ENCODE results near the gene ARHGAP21.

ARHGAP21 gene

DNA sequence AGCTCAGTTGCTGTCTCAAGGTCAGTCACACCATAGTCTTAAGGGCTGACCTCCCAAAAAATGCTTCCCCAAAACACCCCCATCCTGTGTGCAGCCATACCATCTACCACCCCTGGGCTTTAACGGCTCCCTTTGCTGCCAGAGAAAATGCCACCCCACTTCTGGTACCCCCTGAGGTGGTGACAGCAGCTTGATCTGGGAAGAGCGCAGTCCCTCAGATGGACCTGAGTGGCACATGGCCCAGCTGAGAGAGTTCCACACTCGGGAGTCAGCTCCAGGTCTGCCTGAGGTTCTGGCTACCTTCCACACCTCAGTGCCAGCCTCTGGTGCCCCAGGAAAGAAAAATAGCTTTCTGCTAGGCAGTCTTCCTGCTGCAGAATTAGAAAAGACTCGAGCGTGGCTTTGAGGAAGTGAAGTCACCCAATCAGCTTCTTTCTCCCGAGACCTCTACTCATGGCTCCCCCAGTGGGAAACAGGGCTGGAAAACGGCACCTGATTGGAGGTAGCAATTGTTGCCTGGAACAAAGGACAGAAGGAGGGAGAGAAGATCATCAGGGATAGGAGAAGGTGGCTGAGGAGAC lies 151.7 kb downstream of the ARHGAP21 start:
- no peak for DNase-seq

- no peak for DNase-seq
These were observed 152.8 kb downstream of the ARHGAP21 start for GRCh38 chr10:24570658-24571426.

GRCh38 chr10:24569828-24570657 lies 153.6 kb downstream of the ARHGAP21 start:
- DNase-seq: no peak

DNA sequence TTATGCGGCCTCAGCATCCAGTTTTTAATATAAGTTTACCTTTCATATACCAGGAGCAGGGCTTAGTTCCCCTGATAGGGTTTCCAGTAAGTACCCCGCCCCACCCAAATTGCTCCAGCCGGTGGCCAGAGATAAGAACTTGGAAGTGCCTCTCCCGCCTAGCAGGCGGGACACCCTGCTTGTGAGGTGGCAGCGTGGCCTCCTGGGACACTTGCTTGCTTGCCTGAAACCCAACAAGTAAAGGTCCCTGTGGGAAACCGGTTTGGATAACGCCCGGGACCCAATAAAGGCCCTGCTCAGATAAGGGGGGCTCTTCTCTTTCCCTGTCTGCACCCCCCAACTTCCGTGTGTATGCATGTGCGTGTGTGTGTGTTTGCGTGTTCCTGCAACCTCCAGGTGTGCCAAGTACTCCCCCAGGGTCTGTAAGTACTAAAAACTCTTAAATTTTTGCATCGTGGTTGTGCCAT lies 154.3 kb downstream of the ARHGAP21 start:
- DNase-seq: no peak

DNA sequence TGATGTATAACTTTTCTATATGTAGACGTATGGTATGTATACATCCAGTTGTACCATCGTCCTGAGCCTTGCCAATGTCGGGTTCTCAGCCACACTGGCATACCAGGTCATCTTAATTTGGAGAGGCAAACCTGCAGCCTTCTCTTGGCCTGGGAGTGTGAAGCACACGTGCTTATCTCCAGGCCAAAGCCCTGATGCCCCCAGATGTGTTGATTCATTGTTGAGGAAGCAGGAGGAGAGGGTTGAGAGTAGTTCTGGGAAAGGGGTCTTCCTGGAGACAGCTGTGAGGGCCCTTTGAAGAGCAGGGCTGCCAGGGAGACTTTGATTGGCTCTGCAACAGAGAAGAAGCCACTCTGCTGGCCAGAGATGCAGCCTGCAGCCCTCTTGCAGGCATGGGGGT lies 155.6 kb downstream of the ARHGAP21 start:
- no peak for DNase-seq

DNA sequence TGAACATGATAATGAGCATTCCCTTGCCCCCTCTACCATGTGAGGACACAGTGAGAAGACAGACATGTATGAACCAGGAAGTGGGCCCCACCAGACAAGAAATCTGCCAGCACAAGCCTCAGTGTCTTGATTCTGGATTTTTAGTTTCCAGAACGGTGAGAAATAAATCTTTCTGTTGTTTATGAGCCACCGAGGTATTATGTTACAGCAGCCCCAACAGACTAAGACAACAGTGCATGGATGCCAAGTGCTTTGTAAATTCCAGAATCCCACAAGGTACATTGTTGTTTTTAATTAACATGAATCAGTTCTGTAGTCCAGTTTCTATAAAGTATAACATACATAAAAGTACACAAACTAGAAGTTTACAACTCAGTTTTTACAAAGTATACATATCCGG lies 162.2 kb downstream of the ARHGAP21 start:
- no peak for DNase-seq

DNA sequence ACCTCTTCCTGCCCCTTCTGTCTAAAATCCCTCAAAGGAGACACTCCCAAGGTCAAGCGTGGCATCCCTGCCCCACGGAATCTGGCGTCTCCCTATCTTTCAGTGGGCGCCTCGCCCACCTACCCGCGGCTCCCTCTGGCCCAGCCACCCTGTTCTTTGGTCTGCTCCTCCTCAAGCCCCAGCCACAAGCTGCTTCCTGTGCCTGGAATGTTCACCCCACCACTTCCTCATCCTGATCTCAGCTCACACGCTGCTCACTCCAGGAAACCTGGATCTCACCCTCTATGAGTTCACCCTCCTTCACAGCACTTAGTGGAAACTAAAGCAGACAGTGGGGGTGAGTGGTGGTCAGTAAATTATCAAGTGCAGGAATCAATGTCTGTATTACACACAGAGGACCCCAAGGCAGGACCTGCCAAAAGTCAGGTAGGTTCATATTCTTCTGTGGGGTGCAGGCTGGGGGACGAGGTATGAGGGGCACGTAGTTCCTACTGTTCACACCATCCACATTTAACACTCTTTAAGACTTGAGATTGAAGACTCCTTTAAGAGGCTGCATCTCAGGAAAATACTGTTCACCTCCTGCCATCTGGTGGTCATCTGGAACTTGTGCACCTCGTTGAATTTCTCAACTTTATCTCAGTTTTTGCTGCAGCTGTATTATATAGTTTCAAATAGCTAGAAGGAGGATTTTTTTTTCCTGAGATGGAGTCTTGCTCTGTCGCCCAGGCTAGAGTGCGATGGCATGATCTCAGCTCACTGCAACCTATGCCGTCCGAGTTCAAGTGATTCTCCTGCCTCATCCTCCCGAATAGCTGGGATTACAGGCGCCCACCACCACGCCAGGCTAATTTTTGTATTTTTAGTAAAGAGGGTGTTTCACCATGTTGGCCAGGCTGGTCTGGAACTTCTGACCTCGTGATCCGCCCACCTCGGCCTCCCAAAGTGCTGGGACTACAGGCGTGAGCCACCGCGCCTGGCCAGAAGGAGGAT lies 166.6 kb downstream of the ARHGAP21 start:
- DNase-seq: peak in 1 of 5 donors; percentile 27

DNA sequence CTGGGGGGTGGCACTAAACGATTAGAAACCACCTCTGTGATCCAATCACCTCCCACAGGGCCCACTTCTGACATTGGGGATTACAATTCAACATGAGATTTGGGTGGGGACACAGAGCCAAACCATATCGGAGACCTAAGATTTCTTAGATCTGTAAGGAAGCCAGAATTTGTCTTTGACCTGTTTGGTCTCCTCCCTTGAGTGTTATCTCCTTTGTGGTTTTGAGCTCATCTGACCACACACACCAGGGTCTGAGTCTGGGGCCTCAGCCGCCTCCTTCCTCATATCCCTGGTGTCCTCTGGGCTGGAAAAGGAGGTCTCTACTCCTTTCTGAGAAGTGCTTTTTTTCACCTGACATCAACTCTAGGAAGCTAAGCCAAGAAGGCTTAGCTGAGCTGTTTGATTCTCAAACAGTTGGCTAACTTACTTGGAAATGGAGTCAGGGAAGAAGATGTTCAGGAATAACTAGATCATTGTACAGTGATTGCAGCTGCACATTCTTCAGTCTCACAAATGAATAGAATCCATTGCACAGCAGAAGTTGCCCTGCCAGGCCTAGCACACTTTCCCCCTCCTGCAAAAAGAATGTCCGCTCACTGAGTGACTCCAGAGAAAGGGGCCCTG lies 167.4 kb downstream of the ARHGAP21 start:
- no peak for DNase-seq

GRCh38 chr10:24554036-24554435 lies 169.7 kb downstream of the ARHGAP21 start:
- no peak for DNase-seq

- no peak for DNase-seq
These were observed 170.6 kb downstream of the ARHGAP21 start for GRCh38 chr10:24553051-24553612.

DNA sequence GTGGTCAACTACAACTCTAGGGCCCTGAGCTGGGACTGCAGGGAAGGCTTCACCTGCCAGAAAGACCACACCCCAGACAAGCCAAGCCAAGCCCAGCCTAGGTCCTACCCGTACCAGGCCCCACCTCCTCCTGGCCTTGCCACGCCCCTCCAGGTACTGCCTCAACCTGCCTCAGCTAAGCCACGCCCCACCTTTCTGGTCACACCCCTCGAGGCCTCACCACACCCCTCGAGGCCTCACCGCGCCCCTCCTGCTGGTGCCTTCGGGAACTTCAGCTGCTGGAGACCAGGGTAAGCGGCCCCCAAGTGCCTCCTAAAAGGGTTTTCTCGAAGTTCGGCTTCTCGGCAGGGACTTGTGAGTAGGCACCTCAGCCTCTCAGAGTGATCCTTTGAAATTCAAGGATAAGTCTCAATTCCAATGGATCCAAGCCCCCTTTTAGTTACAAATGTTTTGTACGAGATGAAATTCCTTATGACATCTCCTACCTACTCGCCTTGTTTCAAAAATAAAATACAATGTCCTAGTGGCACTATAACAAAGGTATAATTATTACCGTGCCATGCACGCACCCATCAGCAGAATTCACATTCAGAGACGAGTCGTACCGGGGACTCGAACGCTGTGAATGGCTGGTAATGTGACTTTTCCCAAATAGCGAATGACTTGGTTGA lies 171.2 kb downstream of the ARHGAP21 start:
- DNase-seq: peak in 1 of 5 donors; percentile 19

- no peak for DNase-seq
These were observed 172.5 kb downstream of the ARHGAP21 start for GRCh38 chr10:24551161-24551560.

GRCh38 chr10:24550680-24551079 lies 173.0 kb downstream of the ARHGAP21 start:
- no peak for DNase-seq

GRCh38 chr10:24545585-24545984 lies 178.1 kb downstream of the ARHGAP21 start:
- DNase-seq: no peak

DNA sequence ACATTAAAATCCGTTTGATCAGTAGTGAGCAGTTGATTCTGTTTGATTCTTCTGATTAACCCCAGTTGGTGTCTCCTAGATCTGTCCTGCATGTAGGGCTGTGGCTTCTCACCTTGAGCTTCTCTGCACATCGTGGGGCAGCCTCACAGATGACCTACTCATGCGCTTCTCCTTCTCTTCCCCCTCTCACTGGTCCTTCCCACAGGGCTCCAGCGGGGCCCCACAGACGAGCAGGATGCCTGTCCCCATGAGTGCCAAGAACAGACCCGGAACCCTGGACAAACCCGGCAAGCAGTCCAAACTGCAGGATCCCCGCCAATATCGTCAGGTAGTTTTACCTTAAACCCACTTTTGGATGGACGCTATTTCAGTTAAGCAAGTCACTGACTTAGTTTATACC lies 178.9 kb downstream of the ARHGAP21 start:
- no peak for DNase-seq

DNA sequence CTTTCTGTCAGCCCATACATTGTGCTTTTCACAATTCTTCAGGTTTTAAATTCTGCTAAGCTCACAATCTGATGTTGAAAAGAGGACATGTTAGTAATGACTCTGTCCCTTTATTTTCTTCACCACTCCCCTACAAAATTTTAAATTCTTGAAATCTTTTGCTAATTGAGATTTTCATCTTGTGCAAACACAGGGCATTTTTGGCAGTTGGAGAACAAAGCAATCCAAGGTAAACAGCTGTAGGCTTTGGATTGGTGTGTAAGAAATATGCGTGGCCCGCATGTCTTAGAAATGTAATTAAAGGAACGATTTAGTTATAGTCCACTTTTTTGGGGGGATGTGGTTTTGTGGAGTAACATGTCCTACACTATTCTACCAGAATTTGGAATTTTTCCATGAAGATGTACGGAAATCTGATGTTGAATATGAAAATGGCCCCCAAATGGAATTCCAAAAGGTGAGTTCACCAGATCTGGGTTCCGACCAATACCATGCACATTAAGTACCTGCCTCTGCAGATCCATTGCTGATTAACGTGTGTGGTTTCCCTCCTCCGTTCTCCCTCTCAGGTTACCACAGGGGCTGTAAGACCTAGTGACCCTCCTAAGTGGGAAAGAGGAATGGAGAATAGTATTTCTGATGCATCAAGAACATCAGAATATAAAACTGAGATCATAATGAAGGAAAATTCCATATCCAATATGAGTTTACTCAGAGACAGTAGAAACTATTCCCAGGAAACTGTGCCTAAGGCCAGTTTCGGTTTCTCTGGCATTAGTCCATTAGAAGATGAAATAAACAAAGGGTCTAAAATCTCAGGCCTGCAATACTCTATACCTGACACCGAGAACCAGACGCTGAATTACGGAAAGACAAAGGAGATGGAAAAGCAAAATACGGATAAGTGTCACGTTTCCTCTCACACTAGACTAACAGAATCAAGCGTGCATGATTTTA lies 181.1 kb downstream of the ARHGAP21 start:
- no peak for DNase-seq

- DNase-seq: no peak
These were observed 182.4 kb downstream of the ARHGAP21 start for GRCh38 chr10:24541239-24541753.

DNA sequence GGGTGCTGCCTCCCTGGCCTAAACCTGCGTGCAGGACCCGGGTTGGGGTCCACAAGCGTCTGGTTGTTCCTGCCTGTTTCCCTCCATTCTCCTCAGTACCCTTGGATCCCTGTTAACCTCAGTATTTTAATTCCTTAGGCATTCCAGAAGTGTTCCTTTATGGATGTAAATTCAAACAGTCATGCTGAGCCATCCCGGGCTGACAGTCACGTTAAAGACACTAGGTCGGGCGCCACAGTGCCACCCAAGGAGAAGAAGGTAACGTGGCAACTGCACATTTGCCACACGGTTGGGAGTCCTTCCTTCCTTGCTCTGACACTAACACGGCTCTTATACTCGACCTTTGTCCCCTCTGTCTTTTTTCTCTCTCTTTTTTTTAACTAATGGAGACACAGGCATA lies 187.1 kb downstream of the ARHGAP21 start:
- DNase-seq: no peak

- DNase-seq: no peak
These were observed 189.7 kb downstream of the ARHGAP21 start for GRCh38 chr10:24533981-24534380.

All from T-helper 1 cell (primary cell).